ENCODE results near the gene APPL1.

DNA sequence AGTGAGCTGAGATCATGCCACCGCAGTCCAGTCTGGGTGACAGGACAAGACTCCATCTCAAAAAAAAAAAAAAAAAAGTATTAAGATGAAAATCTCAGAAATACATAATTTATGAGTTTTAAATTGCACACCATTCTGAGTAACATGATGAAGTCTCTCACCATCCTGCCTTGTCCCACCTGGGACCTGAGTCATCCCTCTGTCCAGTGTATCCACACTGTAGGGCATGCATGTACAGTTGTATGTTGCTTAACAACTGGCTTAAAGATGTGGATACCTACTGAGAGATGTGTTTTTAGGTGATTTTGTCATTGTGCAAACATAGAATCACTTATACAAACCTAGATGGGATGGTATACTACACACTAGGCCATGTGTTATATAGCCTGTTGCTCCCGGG, 47.9 kb downstream of the APPL1 start:
- no peak for TF ChIP-seq EZH2phosphoT487 (IDR thresholded peaks at IDR 0.05; ENCODE audit: insufficient read depth, low read depth)
- TF ChIP-seq EZH2 (IDR thresholded peaks at IDR 0.05; ENCODE audit: insufficient read depth, poor library complexity, severe bottlenecking): no peak
